HepG2 (cell line): ENCODE results near the gene C20orf202. TPM values are rescaled to one million over a fixed set of nuclear protein-coding genes. Genes with fewer than 3 reads are reported as not detected.

Experiments
- ATAC-seq: fragments of 200-7000 bp; cut with Tn5 transposase; 3 replicates; pipeline ENCODE4 v1.9.1; 2020; ENCODE audit warnings: mild to moderate bottlenecking, moderate library complexity
- BruUV-seq: library from RNA; stranded (reverse); fragments of 400-500 nt; replicated peaks from 2 replicates; lab custom pipeline; 2021; lab: Mats Ljungman, UMichigan
- CTCF ChIA-PET: fragments of 300-600 bp; formaldehyde crosslinking; extraction: SDS; loops from one replicate; lab custom pipeline; 2021; ENCODE audit warnings: low total read pairs, inconsistent platforms, low intra/inter-chr PET ratio; lab: Yijun Ruan, JAX
- POLR2A ChIA-PET: fragments of 350-600 bp; sonication (Branson Sonifier 250); formaldehyde crosslinking; loops from one replicate; lab custom pipeline; 2020; ENCODE audit warnings: antibody characterized with exemption, inconsistent platforms; lab: Yijun Ruan, JAX
- DNase-seq: peaks from one replicate; pipeline ENCODE4 v3.0.0-alpha.2; 2015; ENCODE audit warnings: low spot score
- FAIRE-seq: peaks from 3 replicates; lab custom pipeline; 2011; peaks lifted over from hg19 to GRCh38; lab: Jason Lieb, UNC
- H2AFZ ChIP-seq: one replicate; pipeline ENCODE4 v1.6.1; 2011; ENCODE audit warnings: low read length, inconsistent platforms
- H3K27ac ChIP-seq: fragments of 300-600 bp; 3 replicates; pipeline ENCODE4 v1.8.0; 2011; ENCODE audit warnings: mixed run types, mild to moderate bottlenecking, mixed read lengths, low read length, inconsistent platforms; ENCODE audit not compliant: insufficient read depth; ENCODE audit errors: extremely low read length
- H3K27me3 ChIP-seq, 2 experiments: fragments of 200-600 bp in 1 of 2; 2 replicates in 1 of 2; 3 replicates in 1 of 2; pipeline versions ENCODE4 v1.6.0 to v1.8.0; 2011; ENCODE audit warnings: low read length in 2 of 2, mild to moderate bottlenecking in 2 of 2, moderate library complexity in 2 of 2, inconsistent platforms in 1 of 2; ENCODE audit not compliant: insufficient read depth in 2 of 2, control insufficient read depth in 1 of 2
- H3K36me3 ChIP-seq, 2 experiments: fragments of 200-600 bp in 1 of 2; replicated peaks in 1 of 2; 2 replicates in 1 of 2; 3 replicates in 1 of 2; pipeline versions ENCODE4 v1.5.1 to v1.8.0; 2011; ENCODE audit warnings: low read length in 2 of 2, inconsistent platforms in 1 of 2; ENCODE audit not compliant: insufficient read depth in 2 of 2, control insufficient read depth in 1 of 2
- H3K4me1 ChIP-seq: 2 replicates; pipeline ENCODE4 v1.5.1; 2012; ENCODE audit warnings: low read length, inconsistent platforms; ENCODE audit not compliant: insufficient read depth
- H3K4me2 ChIP-seq: 2 replicates; pipeline ENCODE4 v1.6.0; 2011; ENCODE audit warnings: low read depth, low read length, inconsistent platforms
- H3K4me3 ChIP-seq, 3 experiments: fragments of 200-600 bp in 1 of 3; sonication (generic), shearing (Covaris generic) in 1 of 3; replicated peaks in 1 of 3; 2 replicates each; pipeline ENCODE4 v1.5.1; 2011 to 2016; ENCODE audit warnings: low read length in 3 of 3, inconsistent platforms in 2 of 3, low read depth in 2 of 3, mild to moderate bottlenecking in 2 of 3, control low read depth in 1 of 3, mixed read lengths in 1 of 3; ENCODE audit not compliant: insufficient read depth in 1 of 3
- H3K79me2 ChIP-seq: one replicate; pipeline ENCODE4 v1.6.1; 2011; ENCODE audit warnings: low read length, inconsistent platforms; ENCODE audit not compliant: insufficient read depth
- H3K9ac ChIP-seq: 2 replicates; pipeline ENCODE4 v1.6.0; 2011; ENCODE audit warnings: mild to moderate bottlenecking, low read depth, low read length, inconsistent platforms; ENCODE audit not compliant: insufficient read depth
- H3K9me3 ChIP-seq: 2 replicates; pipeline ENCODE4 v1.5.1; 2012; ENCODE audit warnings: mild to moderate bottlenecking, low read length
- H4K20me1 ChIP-seq: 2 replicates; pipeline ENCODE4 v1.6.0; 2011; ENCODE audit warnings: inconsistent platforms, mild to moderate bottlenecking, low read length, moderate library complexity; ENCODE audit not compliant: insufficient read depth
- AGO2 ChIP-seq: fragments of 200-400 bp; formaldehyde crosslinking; optimal IDR thresholded peaks from 2 replicates; pipeline ENCODE3; 2017; ENCODE audit warnings: mild to moderate bottlenecking, low read depth, low read length, moderate library complexity
- ELF3 ChIP-seq: IDR thresholded peaks from 2 replicates; pipeline ENCODE4 v1.6.1; 2016; ENCODE audit warnings: missing genetic modification reagents, missing compliant biosample characterization
- ETV6 ChIP-seq: sonication (generic); formaldehyde crosslinking; conservative IDR thresholded peaks from 2 replicates; pipeline ENCODE4 v1.4.0; 2020; ENCODE audit warnings: missing genetic modification reagents
- FOSL2 ChIP-seq: sonication (generic); formaldehyde crosslinking; IDR thresholded peaks from 2 replicates; pipeline ENCODE4 v1.4.0; 2020; ENCODE audit warnings: missing genetic modification reagents
- FOXP4 ChIP-seq: sonication (generic); formaldehyde crosslinking; IDR thresholded peaks from 2 replicates; pipeline ENCODE4 v1.4.0; 2020; ENCODE audit warnings: missing genetic modification reagents
- GFI1 ChIP-seq: sonication (generic); formaldehyde crosslinking; IDR thresholded peaks from 2 replicates; pipeline ENCODE4 v1.5.0; 2020; ENCODE audit warnings: missing genetic modification reagents, mild to moderate bottlenecking, borderline replicate concordance
- JARID2 ChIP-seq: sonication (generic); formaldehyde crosslinking; IDR thresholded peaks from 2 replicates; pipeline ENCODE4 v1.8.1; 2023; ENCODE audit warnings: missing genetic modification reagents, inconsistent platforms; ENCODE audit not compliant: insufficient replicate concordance
- KDM5B ChIP-seq: sonication (generic); formaldehyde crosslinking; IDR thresholded peaks from 2 replicates; pipeline ENCODE4 v1.4.0; 2020; ENCODE audit warnings: missing genetic modification reagents, mild to moderate bottlenecking, borderline replicate concordance
- MXD1 ChIP-seq: sonication (generic); formaldehyde crosslinking; IDR thresholded peaks from 2 replicates; pipeline ENCODE4 v1.4.0; 2020; ENCODE audit warnings: mild to moderate bottlenecking, missing genetic modification reagents
- NAIF1 ChIP-seq: sonication (generic); formaldehyde crosslinking; IDR thresholded peaks from 2 replicates; pipeline ENCODE4 v1.5.0; 2020; ENCODE audit warnings: mild to moderate bottlenecking, missing genetic modification reagents, borderline replicate concordance
- NRL ChIP-seq: sonication (generic); formaldehyde crosslinking; IDR thresholded peaks from 2 replicates; pipeline ENCODE4 v1.5.0; 2020; ENCODE audit warnings: missing genetic modification reagents, mild to moderate bottlenecking, moderate library complexity, borderline replicate concordance
- PPARG ChIP-seq: conservative IDR thresholded peaks from 2 replicates; pipeline ENCODE4 v1.6.1; 2016; ENCODE audit warnings: missing biosample characterization, missing genetic modification reagents
- TERF1 ChIP-seq: sonication (generic); formaldehyde crosslinking; IDR thresholded peaks from 2 replicates; pipeline ENCODE4 v1.8.0; 2022; ENCODE audit warnings: mild to moderate bottlenecking, missing genetic modification reagents, moderate library complexity
- ZBTB33 ChIP-seq: sonication (generic); formaldehyde crosslinking; IDR thresholded peaks from 2 replicates; pipeline ENCODE4 v1.4.0; 2020; ENCODE audit warnings: missing genetic modification reagents
- ZBTB8A ChIP-seq: sonication (generic); formaldehyde crosslinking; IDR thresholded peaks from 2 replicates; pipeline ENCODE4 v1.4.0; 2020; ENCODE audit warnings: mild to moderate bottlenecking, low read depth, missing genetic modification reagents, borderline replicate concordance
- ZFP36L1 ChIP-seq: sonication (generic); formaldehyde crosslinking; IDR thresholded peaks from 2 replicates; pipeline ENCODE4 v1.8.0; 2022; ENCODE audit warnings: mild to moderate bottlenecking, missing genetic modification reagents, moderate library complexity
- ZMYM3 ChIP-seq: sonication (generic); formaldehyde crosslinking; IDR thresholded peaks from 2 replicates; pipeline ENCODE4 v1.5.1; 2020; ENCODE audit warnings: mild to moderate bottlenecking, missing genetic modification reagents
- ZNF44 ChIP-seq: sonication (generic); formaldehyde crosslinking; IDR thresholded peaks from 2 replicates; pipeline ENCODE4 v1.5.1; 2020; ENCODE audit warnings: mild to moderate bottlenecking, missing genetic modification reagents
- ZNF564 ChIP-seq: sonication (generic); formaldehyde crosslinking; IDR thresholded peaks from 2 replicates; pipeline ENCODE4 v1.8.1; 2023; ENCODE audit warnings: mild to moderate bottlenecking, missing genetic modification reagents
- WGBS: methylation state at CpG from one replicate; pipeline ENCODE4 v1.1.6; 2017; ENCODE audit warnings: low lambda C conversion rate; 5-methylcytosine and 5-hydroxymethylcytosine counted together
- in situ Hi-C: cut with HindIII; loops from 2 replicates; pipeline ENCODE4 v1.10.0; 2017; ENCODE audit warnings: low pct_unique_long_range_greater_than_20kb; ENCODE audit not compliant: extremely low pct_ligation_motif_present
- intact Hi-C: fragments of 100-400 bp; cut with micrococcal nuclease; formaldehyde crosslinking; loops from one replicate; pipeline ENCODE4 v1.10.0; 2022; ENCODE audit not compliant: unreplicated experiment
- polyA plus RNA-seq, 8 experiments: library from polyadenylated mRNA; depleted of rRNA in 3 of 8; stranded (reverse) in 7 of 8; unstranded in 1 of 8; fragments of >200 nt; fragmentation: Illumina TruSeq in 4 of 8; extraction: Trizol in 4 of 8; gene quantifications; 2 replicates each; pipeline versions ENCODE4 v1.2.1 to v1.2.3, GENCODE V29; 2011 to 2016; ENCODE audit warnings: low read depth in 4 of 8, missing spikeins in 1 of 8, mixed read lengths in 1 of 8; ENCODE audit not compliant: insufficient read depth in 1 of 8
- total RNA-seq, 5 experiments: library from RNA; depleted of rRNA; stranded (reverse); fragments of >200 nt; fragmentation: Illumina TruSeq; extraction: Trizol; gene quantifications; 2 replicates each; pipeline ENCODE4 v1.2.3, GENCODE V29; 2016; ENCODE audit warnings: low read depth in 1 of 5

The C20orf202 gene
- total and polyA plus RNA-seq, 2 of the 13 experiments (the other 11 are each of a cell fraction or from before 2014, with no cell fraction given), result 0.20 to 1.2 TPM

- POLR2A ChIA-PET, result no interaction called here
- ATAC-seq (peak; percentile 53), FAIRE-seq (no peak), DNase-seq (peak; percentile 63)
- peak overlapping the region; percentile 1 for H3K27ac ChIP-seq
- no peaks in the 10 kb centered on the region for H3K79me2 ChIP-seq
- intact Hi-C loops, result loop anchor here (2.0 to 10.0 kb wide), 3 partner anchors 67 to 371 kb away; partner anchors contain the start of gene PSMF1
- in situ Hi-C loops, result loop anchor here (5.0 to 10.0 kb wide), 3 partner anchors 69 to 371 kb away; partner anchors contain the start of gene PSMF1
- H3K4me1 ChIP-seq, result peaks cover 60% of the 10 kb centered on the region
- no peaks in the 10 kb centered on the region; a peak in 1 of 5 replicates for H3K27me3 ChIP-seq
- H3K9me3 ChIP-seq, result no peaks in the 10 kb centered on the region
- BruUV-seq, result no TSS peak
- H2AFZ ChIP-seq, result peak overlapping the region; percentile 36
- 2% methylated on average over 20 of the region's 20 CpGs for WGBS
- H4K20me1 ChIP-seq, result no peaks in the 10 kb centered on the region
- CTCF ChIA-PET, result interaction anchor here (1.6 to 2.7 kb wide), 4 partner anchors 27 to 370 kb away, joined by 4 to 12 read pairs (median 4); no protein-coding TSS in a partner anchor
- peak overlapping the region; percentile 94 for H3K4me2 ChIP-seq
- 0 out of 5 replicates have a peak, but pooled peaks cover 0 to under 1% of the 10 kb centered on the region in 2 experiments for H3K36me3 ChIP-seq
- H3K9ac ChIP-seq, result peak overlapping the region; percentile 69
- peak overlapping the region; percentile 56 to 75 (median 69) for H3K4me3 ChIP-seq
- TF ChIP-seq ZFP36L1 (CRISPR knock-in tag) (peak; percentile 21; the same call in 1 of the 2 replicates), ZMYM3 (CRISPR knock-in tag) (peak; percentile 46), FOSL2 (CRISPR knock-in tag) (no peak), NRL (CRISPR knock-in tag) (no peak; the same call in 1 of the 2 replicates), NAIF1 (no peak), ZBTB8A (no peak), JARID2 (CRISPR knock-in tag) (no peak), ZNF44 (CRISPR knock-in tag) (peak; percentile 63; the same call in 1 of the 2 replicates), ZBTB33 (CRISPR knock-in tag) (no peak), TERF1 (peak; percentile 72; the same call in 1 of the 2 replicates), GFI1 (CRISPR knock-in tag) (no peak; the same call in 1 of the 2 replicates), KDM5B (CRISPR knock-in tag) (peak; percentile 68), AGO2 (no peak), MXD1 (CRISPR knock-in tag) (no peak; the same call in 1 of the 2 replicates), ZNF564 (no peak), PPARG (CRISPR knock-in tag) (no peak), ETV6 (CRISPR knock-in tag) (no peak; the same call in 1 of the 2 replicates), ELF3 (CRISPR knock-in tag) (peak; percentile 7; the same call in 1 of the 2 replicates), FOXP4 (CRISPR knock-in tag) (no peak)
These were observed 17.4 kb upstream of the C20orf202 start for GRCh38 chr20:1185790-1186334.
